ENCODE measurements around the gene SOCS6. TPM values are rescaled to one million over a fixed set of nuclear protein-coding genes. Genes with fewer than 3 reads are reported as not detected.

The SOCS6 gene
- total RNA-seq, 2 experiments from 2014 or later: 1.7 to 2.1 TPM

DNA sequence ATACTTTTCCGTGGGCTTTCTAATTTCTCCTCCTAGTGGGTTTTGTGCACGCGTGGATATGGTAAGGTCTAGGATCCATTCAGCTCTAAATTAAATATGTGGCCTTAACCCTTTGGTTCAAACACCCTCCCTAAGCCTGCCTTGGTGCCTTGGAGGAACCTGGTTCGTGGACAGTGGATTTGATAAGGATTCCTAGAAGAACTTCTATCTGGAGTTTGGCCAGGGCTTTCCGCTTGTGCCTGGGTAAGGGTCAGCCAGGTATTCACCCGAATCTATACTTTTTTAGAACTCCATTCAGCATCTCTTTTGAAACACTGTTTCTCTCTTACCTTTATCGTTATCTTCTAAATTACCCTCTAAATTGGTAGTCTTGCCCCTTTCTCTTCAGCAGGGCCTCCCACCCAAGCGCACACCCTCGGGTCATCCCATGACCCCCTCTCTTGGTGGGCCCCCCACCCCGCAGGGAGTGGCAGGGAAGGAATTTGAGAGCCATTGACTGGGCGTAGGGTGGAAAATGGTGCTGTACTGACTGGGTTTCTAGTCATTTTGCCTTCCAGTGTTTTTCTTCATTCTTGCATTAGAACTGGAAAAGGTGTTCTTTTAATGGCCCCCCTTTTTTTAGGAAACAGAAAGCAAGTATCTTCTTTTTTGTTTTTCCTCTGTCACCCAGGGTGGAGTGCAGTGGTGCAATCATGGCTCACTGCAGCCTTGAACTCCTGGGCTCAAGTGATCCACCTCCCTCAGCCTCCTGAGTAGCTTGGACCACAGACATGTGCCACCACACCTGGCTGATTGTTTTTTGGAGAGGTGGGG is 1.8 kb downstream of the SOCS6 start:
- POLR2A ChIA-PET: interaction anchor here (0.6 kb wide), 1 partner anchor 29 kb away, joined by 7 read pairs; no protein-coding TSS in a partner anchor
- Mint-ChIP-seq H3K4me3 (peak overlapping the region; percentile 82), H3K27ac (no peak overlapping the region), H3K4me1 (peaks cover 24% of the 10 kb centered on the region), H3K9me3 (ENCODE audit: low read depth) (no peaks in the 10 kb centered on the region), H3K27me3 (peaks cover 23% of the 10 kb centered on the region), H3K36me3 (ENCODE audit: low read depth) (peaks cover 3% of the 10 kb centered on the region)
- intact Hi-C loops (cut with DNase I, micrococcal nuclease): no loop called here
- DNase-seq (no peak), ATAC-seq (no peak)
- CTCF ChIA-PET: interaction anchor here (0.7 kb wide), 1 partner anchor 72 kb away, joined by 3 read pairs; no protein-coding TSS in a partner anchor

DNA sequence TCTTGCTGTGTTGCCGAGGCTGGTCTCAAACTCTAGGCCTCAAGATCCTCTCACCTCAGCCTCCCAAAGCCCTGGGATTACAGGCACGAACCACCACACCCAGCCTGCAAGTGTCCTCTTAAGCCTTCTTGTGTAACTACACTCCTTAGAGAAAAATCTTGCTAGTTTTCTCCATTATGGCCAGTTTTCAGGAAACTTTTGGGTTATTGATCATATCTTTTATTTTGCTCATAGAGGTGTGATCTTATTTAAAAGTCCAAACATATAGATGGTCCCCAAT is 2.4 kb downstream of the SOCS6 start:
- H3K27ac Mint-ChIP-seq: no peak overlapping the region
- peaks cover 26% of the 10 kb centered on the region for H3K4me1 Mint-ChIP-seq
- H3K36me3 Mint-ChIP-seq (ENCODE audit: low read depth): peaks cover 3% of the 10 kb centered on the region
- ATAC-seq (no peak), DNase-seq (no peak)
- H3K27me3 Mint-ChIP-seq: peaks cover 23% of the 10 kb centered on the region
- ChIA-PET CTCF (no interaction called here), POLR2A (interaction anchor here (0.6 kb wide), 1 partner anchor 28 kb away, joined by 7 read pairs; no protein-coding TSS in a partner anchor)
- peak overlapping the region; percentile 82 for H3K4me3 Mint-ChIP-seq
- no peaks in the 10 kb centered on the region for H3K9me3 Mint-ChIP-seq (ENCODE audit: low read depth)
- intact Hi-C loops (cut with DNase I, micrococcal nuclease): no loop called here

DNA sequence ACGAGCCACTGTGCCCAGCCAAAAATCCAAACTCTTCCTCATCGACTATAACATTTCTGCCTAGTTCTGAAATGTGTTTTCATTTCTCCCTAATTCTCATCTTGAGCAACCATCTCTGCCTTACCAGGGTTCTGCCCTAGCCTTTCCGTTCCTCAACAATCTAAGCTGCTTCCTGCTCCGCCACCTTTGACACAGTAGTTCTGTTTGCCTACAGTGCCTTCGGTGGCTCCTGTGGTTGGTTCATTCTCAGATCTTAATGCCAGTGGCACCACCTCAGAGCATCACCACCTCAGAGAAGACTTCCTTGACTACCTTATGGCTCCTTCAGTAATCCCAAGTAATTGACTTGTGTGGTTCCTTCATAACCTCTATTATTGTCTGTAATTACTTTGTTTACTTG is 3.8 kb downstream of the SOCS6 start:
- CTCF ChIA-PET: interaction anchor here (1.1 kb wide), 1 partner anchor 63 kb away, joined by 3 read pairs; no protein-coding TSS in a partner anchor
- Mint-ChIP-seq H3K4me1 (peaks cover 26% of the 10 kb centered on the region), H3K27me3 (peaks cover 23% of the 10 kb centered on the region), H3K9me3 (ENCODE audit: low read depth) (no peaks in the 10 kb centered on the region), H3K4me3 (no peak overlapping the region), H3K27ac (no peak overlapping the region), H3K36me3 (ENCODE audit: low read depth) (peaks cover 3% of the 10 kb centered on the region)
- DNase-seq: no peak
- POLR2A ChIA-PET: no interaction called here
- intact Hi-C loops (cut with DNase I, micrococcal nuclease): no loop called here
- ATAC-seq: no peak

DNA sequence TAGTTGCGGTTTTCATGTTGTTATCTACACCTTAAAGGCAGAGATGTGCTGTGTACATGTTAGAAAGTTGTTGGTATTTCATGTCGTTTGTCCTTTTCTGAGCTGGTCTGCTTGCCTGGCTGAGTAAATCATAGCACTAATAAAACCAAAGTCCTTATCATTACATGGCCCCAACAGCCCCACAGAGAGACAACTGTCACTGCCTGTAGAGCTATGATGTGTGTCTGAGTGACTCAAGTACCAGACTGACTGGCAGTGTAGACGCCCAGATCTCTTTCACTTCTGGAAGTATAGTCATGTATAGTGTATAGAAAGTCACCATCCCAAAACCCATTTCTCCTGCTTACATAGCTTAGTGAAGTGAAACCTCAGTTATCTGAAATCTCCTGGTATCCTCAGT is 4.3 kb downstream of the SOCS6 start:
- DNase-seq (peak; percentile 35), ATAC-seq (peak; percentile 80)
- intact Hi-C loops (cut with DNase I, micrococcal nuclease): no loop called here
- peaks cover 3% of the 10 kb centered on the region for H3K36me3 Mint-ChIP-seq (ENCODE audit: low read depth)
- peaks cover 23% of the 10 kb centered on the region for H3K27me3 Mint-ChIP-seq
- no peaks in the 10 kb centered on the region for H3K9me3 Mint-ChIP-seq (ENCODE audit: low read depth)
- no peak overlapping the region for H3K4me3 Mint-ChIP-seq
- no peak overlapping the region for H3K27ac Mint-ChIP-seq
- CTCF ChIA-PET: interaction anchor here (1.1 kb wide), 1 partner anchor 64 kb away, joined by 3 read pairs; no protein-coding TSS in a partner anchor
- H3K4me1 Mint-ChIP-seq: peaks cover 26% of the 10 kb centered on the region
- POLR2A ChIA-PET: no interaction called here

DNA sequence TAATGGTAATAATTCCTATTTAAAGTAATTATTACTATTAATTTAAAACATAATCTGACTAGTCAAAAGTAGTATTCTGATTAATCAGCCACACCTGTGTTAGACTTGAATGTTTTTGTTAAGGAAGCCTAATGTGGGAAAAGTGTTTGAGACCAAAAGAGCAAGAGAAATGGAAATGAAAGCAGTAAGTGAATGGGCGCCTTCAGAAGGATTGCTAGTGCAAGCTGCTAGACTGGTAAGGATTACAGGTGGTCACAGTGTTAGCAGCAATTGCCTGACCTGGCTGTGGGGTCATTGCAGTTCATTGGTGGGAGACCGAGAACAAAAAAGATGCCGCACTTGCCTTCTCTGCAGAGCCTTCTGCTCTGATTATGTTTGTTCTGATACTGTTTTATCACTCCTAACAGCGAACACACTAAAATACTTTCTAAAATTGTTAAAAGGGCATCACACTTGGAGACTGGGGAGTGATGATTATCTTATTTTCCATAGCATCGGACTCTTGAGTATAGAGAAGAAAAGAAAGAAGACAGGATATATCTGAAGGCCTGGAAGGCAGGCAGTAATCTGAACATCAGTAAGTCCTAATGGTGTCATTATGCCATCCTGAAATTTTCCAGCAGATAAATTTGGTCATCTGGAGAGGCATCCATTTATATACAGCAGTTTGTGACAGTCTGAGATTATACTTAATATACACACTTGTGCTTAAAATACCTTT is 5.8 kb downstream of the SOCS6 start:
- CTCF ChIA-PET: interaction anchor here (1.0 kb wide), 1 partner anchor 99 kb away, joined by 3 read pairs; no protein-coding TSS in a partner anchor

DNA sequence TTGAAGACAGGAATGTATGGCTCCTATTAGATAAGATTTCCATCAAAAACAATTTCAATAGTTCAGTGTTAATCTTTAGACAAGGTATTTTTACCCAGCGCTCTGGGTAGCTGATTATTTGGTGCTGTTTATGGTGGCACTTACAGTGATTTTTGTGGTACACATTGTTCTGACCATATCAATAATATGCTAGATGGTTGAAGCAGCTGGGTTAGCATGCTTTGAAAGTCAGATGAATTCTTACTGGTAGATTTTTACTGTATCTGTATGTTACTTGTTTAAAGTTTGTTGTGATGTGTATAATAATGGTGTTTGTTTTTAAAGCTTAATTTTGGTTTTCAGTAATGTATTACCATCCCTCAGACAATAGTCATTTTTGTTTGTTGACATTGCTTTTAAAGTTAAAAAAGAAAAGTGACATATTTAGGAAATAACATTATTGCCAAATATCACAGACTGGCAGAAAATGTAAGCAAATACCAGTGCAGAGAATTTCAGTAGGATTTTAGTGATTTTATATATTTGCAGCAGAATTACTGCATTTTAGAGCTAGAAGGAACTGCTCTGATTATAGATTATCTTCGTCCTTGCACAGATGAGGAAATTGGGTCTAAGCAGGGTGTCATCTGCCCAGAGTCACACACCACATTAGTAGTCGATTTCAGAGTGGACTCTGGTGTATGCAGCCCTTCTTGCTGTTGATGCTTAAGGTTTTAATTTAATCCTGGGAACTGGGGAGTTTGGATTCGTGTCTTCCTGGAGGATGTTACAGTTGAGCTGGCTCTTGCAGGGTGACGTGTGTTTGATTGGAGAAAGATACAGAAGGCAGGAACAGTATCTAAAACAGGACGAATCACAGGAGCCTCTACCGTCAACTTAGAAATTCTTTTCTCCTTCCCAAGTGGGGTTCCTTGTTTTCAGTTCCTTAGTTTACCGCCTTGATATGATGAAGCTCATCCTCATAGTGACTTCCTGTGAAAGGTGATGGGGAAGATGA is 6.6 kb downstream of the SOCS6 start:
- ChIA-PET POLR2A (no interaction called here), CTCF (interaction anchor here (1.0 kb wide), 1 partner anchor 100 kb away, joined by 3 read pairs; no protein-coding TSS in a partner anchor)
- Mint-ChIP-seq H3K4me3 (no peak overlapping the region), H3K27ac (no peak overlapping the region), H3K27me3 (peaks cover 17% of the 10 kb centered on the region), H3K36me3 (ENCODE audit: low read depth) (no peaks in the 10 kb centered on the region), H3K9me3 (ENCODE audit: low read depth) (no peaks in the 10 kb centered on the region), H3K4me1 (peaks cover 20% of the 10 kb centered on the region)
- no peak for DNase-seq
- intact Hi-C loops (cut with DNase I, micrococcal nuclease): no loop called here
- ATAC-seq: no peak

More for the DNA sequence above, 5.8 kb downstream of the SOCS6 start:
- Mint-ChIP-seq H3K4me3 (no peak overlapping the region), H3K36me3 (ENCODE audit: low read depth) (peaks cover 3% of the 10 kb centered on the region), H3K27me3 (peaks cover 23% of the 10 kb centered on the region), H3K27ac (no peak overlapping the region), H3K4me1 (peaks cover 26% of the 10 kb centered on the region), H3K9me3 (ENCODE audit: low read depth) (no peaks in the 10 kb centered on the region)
- DNase-seq (no peak), ATAC-seq (no peak)
- intact Hi-C loops (cut with DNase I, micrococcal nuclease): no loop called here
- POLR2A ChIA-PET: no interaction called here

DNA sequence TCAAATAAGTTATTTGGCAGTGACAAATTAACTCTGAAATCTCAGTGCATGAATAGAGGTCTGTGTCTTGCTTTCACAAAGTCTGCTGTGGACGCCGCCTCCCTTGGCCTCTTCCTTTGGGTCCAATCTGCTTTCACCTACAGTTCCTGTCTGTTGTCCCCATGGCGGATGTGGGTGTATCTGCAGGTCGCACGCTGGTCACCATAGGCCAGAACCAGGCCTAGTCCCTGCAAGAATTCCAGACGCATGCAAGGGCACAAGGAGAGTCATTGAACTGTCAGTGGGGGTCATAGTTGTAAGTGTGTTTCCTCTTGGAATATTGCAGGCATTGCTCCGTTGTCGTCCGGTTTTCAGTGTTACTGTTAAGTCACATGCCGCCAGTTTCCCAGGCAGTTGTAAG is 7.4 kb downstream of the SOCS6 start:
- ChIA-PET CTCF (no interaction called here), POLR2A (no interaction called here)
- H3K4me1 Mint-ChIP-seq: peaks cover 14% of the 10 kb centered on the region
- H3K27ac Mint-ChIP-seq: no peak overlapping the region
- H3K36me3 Mint-ChIP-seq (ENCODE audit: low read depth): no peaks in the 10 kb centered on the region
- H3K27me3 Mint-ChIP-seq: peaks cover 9% of the 10 kb centered on the region
- H3K4me3 Mint-ChIP-seq: no peak overlapping the region
- intact Hi-C loops (cut with DNase I, micrococcal nuclease): no loop called here
- no peaks in the 10 kb centered on the region for H3K9me3 Mint-ChIP-seq (ENCODE audit: low read depth)
- DNase-seq (no peak), ATAC-seq (no peak)

DNA sequence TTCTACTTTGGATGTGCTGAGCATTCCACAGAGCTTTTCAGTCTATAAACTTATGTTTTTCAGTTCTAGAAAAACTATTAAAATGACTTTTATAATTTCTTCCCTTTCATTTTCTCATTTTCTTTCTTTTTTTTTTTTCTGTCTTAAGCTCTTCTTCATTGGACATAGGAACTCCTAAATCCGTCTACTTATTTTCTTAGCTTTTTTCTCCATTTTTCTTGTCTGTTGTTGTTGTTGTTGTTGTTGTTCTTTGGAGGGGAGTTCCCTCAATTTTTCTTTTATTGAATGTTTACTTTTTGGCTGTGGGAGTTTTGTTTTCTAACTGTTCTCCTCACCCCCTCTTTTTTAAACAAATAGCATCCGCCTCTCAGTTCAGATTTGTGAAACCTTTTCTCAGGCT is 7.9 kb downstream of the SOCS6 start:
- no peaks in the 10 kb centered on the region for H3K9me3 Mint-ChIP-seq (ENCODE audit: low read depth)
- H3K4me1 Mint-ChIP-seq: peaks cover 14% of the 10 kb centered on the region
- ATAC-seq: no peak
- H3K36me3 Mint-ChIP-seq (ENCODE audit: low read depth): no peaks in the 10 kb centered on the region
- H3K27ac Mint-ChIP-seq: no peak overlapping the region
- POLR2A ChIA-PET: no interaction called here
- H3K27me3 Mint-ChIP-seq: peaks cover 8% of the 10 kb centered on the region
- no peak for DNase-seq
- no peak overlapping the region for H3K4me3 Mint-ChIP-seq
- intact Hi-C loops (cut with DNase I, micrococcal nuclease): no loop called here
- CTCF ChIA-PET: no interaction called here

DNA sequence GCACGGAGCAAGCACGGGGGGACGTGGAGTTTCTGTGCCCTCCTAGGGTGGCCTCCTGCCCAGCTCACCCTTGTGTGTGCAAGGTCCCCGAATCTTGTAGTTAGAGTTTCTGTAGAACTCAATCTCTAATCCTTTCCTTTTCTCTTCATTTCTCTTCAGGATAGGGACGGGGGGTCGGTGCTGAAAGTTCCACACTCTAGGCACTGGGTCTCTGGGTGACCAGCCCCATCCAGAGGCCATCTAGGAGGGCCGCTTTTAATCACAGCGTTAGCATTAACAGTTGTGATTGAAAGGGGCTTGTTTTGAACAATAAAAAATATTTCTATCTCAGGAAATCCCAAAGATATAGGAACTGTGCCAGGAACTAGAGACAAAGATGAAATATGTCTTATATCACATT is 10.5 kb downstream of the SOCS6 start:
- intact Hi-C loops (cut with DNase I, micrococcal nuclease): no loop called here
- POLR2A ChIA-PET: no interaction called here
- no peak for ATAC-seq

DNA sequence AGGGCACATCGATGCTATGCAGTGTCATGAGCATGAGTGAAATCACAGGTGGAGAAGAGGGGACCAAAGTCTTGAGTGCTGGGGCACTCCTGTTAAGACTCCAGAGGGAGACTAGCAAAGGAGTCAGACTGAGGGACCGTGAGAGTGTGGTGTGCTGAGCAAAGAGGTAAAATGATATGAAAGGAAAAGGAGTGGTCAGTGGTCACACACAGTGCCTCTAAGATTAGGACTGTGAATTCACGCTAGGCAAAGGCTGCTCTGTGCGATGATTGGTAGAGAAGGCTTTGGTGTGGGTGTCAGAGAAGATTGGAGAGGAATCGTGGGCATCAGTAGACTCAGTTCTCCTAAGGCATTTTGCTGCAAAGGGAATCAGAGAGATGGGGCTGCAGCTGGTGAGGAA is 12.8 kb downstream of the SOCS6 start:
- ChIA-PET CTCF (no interaction called here), POLR2A (no interaction called here)
- H3K4me1 Mint-ChIP-seq: no peaks in the 10 kb centered on the region
- DNase-seq (no peak), ATAC-seq (no peak)
- no peaks in the 10 kb centered on the region for H3K36me3 Mint-ChIP-seq (ENCODE audit: low read depth)
- no peaks in the 10 kb centered on the region for H3K27me3 Mint-ChIP-seq
- H3K27ac Mint-ChIP-seq: no peak overlapping the region
- no peak overlapping the region for H3K4me3 Mint-ChIP-seq
- no peaks in the 10 kb centered on the region for H3K9me3 Mint-ChIP-seq (ENCODE audit: low read depth)
- intact Hi-C loops (cut with DNase I, micrococcal nuclease): no loop called here

More for the DNA sequence above, 10.5 kb downstream of the SOCS6 start:
- no peak for DNase-seq
- CTCF ChIA-PET: no interaction called here
- peaks cover 4% of the 10 kb centered on the region for H3K27me3 Mint-ChIP-seq
- H3K36me3 Mint-ChIP-seq (ENCODE audit: low read depth): no peaks in the 10 kb centered on the region
- H3K4me3 Mint-ChIP-seq: no peak overlapping the region
- H3K9me3 Mint-ChIP-seq (ENCODE audit: low read depth): no peaks in the 10 kb centered on the region
- H3K4me1 Mint-ChIP-seq: peaks cover 3% of the 10 kb centered on the region
- no peak overlapping the region for H3K27ac Mint-ChIP-seq

DNA sequence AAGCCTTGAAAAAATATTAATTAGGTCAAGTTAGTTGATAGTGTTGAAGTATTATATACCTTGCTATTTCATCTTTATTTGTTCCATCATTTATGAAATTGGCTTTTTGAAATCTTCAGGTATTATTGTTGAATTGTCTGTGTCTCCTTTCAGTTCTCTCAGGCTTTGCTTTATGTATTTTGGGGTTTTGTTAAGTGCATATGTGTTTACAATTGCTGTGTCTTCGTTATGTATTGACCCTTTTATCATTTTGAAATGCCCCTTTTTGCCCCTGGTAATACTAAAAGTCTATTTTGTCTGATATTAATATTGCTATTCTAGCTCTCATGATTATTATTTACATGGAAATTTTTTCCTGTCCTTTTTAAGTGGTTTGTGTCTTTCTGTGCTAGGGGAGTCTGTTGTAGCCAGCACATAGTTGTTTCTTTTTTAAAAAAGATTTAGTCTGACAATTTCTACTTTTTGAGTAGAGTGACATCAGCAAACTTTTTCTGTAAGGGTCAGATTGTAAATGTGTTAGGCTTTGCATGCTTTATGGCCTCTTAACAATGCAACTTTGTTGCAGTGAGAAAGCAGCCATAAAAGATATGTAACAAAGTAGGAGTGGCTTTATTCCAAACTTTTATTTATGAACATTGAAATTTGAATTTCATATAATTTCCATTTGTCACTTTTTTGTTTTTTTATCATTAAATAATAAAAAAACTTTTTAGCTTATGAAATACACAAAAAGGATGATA is 19.9 kb downstream of the SOCS6 start:
- intact Hi-C loops (cut with DNase I, micrococcal nuclease): no loop called here
- Mint-ChIP-seq H3K27ac (no peak overlapping the region), H3K4me1 (no peaks in the 10 kb centered on the region), H3K36me3 (ENCODE audit: low read depth) (no peaks in the 10 kb centered on the region), H3K9me3 (ENCODE audit: low read depth) (peaks cover 5% of the 10 kb centered on the region), H3K4me3 (no peak overlapping the region), H3K27me3 (no peaks in the 10 kb centered on the region)
- ATAC-seq (no peak), DNase-seq (no peak)
- ChIA-PET POLR2A (no interaction called here), CTCF (no interaction called here)

Measured in activated CD4-positive, alpha-beta T cell treated with anti-CD3 and anti-CD28 coated beads for 36 hours (primary cell).